Measurements from ENCODE around the gene WDR86. TPM values are rescaled to one million over a fixed set of nuclear protein-coding genes. Genes with fewer than 3 reads are reported as not detected.
A peak's percentile ranks its signal among the peaks of the same experiment; 100 is the strongest.

The WDR86 gene
- total and polyA plus RNA-seq, 2 of the 4 experiments (the other 2 are of a cell fraction), result not detected

DNA sequence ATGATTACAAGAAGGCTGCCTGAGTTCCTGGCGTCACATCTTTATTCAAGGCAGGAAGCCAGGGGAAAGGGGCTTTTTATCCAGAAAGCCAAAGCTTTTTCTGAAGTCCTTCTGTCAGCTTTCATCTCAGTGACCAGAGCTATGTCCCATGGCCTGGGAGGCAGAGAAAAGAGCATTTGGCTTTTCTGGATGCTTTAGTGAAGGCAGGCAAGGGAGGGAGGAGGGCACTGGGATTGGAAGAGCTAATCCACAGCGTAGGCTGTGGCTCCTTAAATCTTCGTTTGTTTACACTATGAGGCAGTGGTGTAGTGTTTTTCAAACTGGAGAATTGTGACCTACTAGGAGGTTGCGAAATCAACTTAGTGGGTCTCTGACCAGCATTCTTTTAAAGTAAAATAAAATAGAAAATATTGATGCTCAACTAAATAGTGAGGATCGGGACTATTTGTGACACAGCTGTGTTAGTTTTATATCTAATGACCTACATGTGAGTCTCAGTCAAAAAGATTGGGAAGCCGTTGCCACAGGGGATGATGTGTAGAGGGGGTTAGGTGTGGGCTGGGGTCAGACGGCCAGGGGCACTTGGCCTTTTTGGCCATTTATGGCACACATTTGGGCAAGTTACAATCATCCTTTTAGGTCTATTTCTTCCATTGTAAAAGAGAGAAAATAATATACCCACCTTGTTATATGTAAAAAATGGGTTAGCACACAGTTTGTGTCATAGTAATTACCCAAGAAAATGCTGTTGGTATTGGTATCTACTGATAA, 16.0 kb upstream of the WDR86 start:
- TF ChIP-seq, protein P1, sequence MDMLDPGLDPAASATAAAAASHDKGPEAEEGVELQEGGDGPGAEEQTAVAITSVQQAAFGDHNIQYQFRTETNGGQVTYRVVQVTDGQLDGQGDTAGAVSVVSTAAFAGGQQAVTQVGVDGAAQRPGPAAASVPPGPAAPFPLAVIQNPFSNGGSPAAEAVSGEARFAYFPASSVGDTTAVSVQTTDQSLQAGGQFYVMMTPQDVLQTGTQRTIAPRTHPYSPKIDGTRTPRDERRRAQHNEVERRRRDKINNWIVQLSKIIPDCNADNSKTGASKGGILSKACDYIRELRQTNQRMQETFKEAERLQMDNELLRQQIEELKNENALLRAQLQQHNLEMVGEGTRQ (IDR thresholded peaks at IDR 0.05; ENCODE audit: low read depth, low read length), result no peak
- TF ChIP-seq, protein P2, sequence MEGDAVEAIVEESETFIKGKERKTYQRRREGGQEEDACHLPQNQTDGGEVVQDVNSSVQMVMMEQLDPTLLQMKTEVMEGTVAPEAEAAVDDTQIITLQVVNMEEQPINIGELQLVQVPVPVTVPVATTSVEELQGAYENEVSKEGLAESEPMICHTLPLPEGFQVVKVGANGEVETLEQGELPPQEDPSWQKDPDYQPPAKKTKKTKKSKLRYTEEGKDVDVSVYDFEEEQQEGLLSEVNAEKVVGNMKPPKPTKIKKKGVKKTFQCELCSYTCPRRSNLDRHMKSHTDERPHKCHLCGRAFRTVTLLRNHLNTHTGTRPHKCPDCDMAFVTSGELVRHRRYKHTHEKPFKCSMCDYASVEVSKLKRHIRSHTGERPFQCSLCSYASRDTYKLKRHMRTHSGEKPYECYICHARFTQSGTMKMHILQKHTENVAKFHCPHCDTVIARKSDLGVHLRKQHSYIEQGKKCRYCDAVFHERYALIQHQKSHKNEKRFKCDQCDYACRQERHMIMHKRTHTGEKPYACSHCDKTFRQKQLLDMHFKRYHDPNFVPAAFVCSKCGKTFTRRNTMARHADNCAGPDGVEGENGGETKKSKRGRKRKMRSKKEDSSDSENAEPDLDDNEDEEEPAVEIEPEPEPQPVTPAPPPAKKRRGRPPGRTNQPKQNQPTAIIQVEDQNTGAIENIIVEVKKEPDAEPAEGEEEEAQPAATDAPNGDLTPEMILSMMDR (conservative IDR thresholded peaks at IDR 0.05; ENCODE audit: low read depth, low read length), result no peak
- TF ChIP-seq CEBPB (IDR thresholded peaks at IDR 0.05; ENCODE audit: low read depth, low read length), result peak; percentile 99
- TF ChIP-seq POLR2A (IDR thresholded peaks at IDR 0.05; ENCODE audit: low read depth, low read length), result no peak
- no peak for TF ChIP-seq RCOR1 (IDR thresholded peaks at IDR 0.05; ENCODE audit: insufficient replicate concordance, low read length)
- TF ChIP-seq RAD21 (IDR thresholded peaks at IDR 0.05; ENCODE audit: low read length), result no peak
- TF ChIP-seq CHD1 (IDR thresholded peaks at IDR 0.05; ENCODE audit: low read depth, low read length), result no peak
- TF ChIP-seq MAZ (IDR thresholded peaks at IDR 0.05; ENCODE audit: borderline replicate concordance, low read depth, low read length), result peak; percentile 29; the same call in 1 of the 2 replicates
- no peak for TF ChIP-seq RFX5 (IDR thresholded peaks at IDR 0.05; ENCODE audit: low read depth, low read length)
- TF ChIP-seq, protein P3, sequence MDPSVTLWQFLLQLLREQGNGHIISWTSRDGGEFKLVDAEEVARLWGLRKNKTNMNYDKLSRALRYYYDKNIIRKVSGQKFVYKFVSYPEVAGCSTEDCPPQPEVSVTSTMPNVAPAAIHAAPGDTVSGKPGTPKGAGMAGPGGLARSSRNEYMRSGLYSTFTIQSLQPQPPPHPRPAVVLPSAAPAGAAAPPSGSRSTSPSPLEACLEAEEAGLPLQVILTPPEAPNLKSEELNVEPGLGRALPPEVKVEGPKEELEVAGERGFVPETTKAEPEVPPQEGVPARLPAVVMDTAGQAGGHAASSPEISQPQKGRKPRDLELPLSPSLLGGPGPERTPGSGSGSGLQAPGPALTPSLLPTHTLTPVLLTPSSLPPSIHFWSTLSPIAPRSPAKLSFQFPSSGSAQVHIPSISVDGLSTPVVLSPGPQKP (IDR thresholded peaks at IDR 0.05; ENCODE audit: borderline replicate concordance, low read depth, low read length), result no peak
- no peak for TF ChIP-seq MAFK (IDR thresholded peaks at IDR 0.05; ENCODE audit: low read depth, low read length)
- DNase-seq (peak; percentile 91), ATAC-seq (ENCODE audit: low read depth) (peak; percentile 81)
- Histone ChIP-seq H3K36me3 (ENCODE audit: control insufficient read depth, insufficient read depth, low read length) (no peaks in the 10 kb centered on the region), H2BK120ac (ENCODE audit: low read depth, low read length) (peak overlapping the region; percentile 83), H4K8ac (ENCODE audit: low read depth in 2 of 2, low read length in 2 of 2) (peak overlapping the region in 1 of 2 experiments; percentile 75; a peak in 2 of 4 replicates), H3K4me1 (ENCODE audit: control insufficient read depth, insufficient read depth, low read length) (peaks cover 39% of the 10 kb centered on the region), H4K20me1 (ENCODE audit: insufficient read depth, low read length) (peaks cover 5% of the 10 kb centered on the region; the same call in 1 of the 2 replicates), H2AK9ac (replicated peaks; ENCODE audit: low read depth, low read length, poor library complexity) (peak overlapping the region; percentile 44), H3K27ac (ENCODE audit: insufficient read depth, low read length) (peak overlapping the region; percentile 87), H2BK5ac (ENCODE audit: low read depth, low read length, poor library complexity, severe bottlenecking) (peak overlapping the region; percentile 81), H2BK15ac (ENCODE audit: low read depth, low read length) (peak overlapping the region; percentile 44; the same call in 1 of the 3 replicates), H3K27me3 (ENCODE audit: control insufficient read depth, insufficient read depth, low read length) (peaks cover 2% of the 10 kb centered on the region; the same call in 1 of the 2 replicates), H2AK5ac (ENCODE audit: low read depth, low read length) (peak overlapping the region; percentile 44; the same call in 1 of the 2 replicates), H3K9me3 (ENCODE audit: control insufficient read depth, insufficient read depth, low read length) (peaks cover 9% of the 10 kb centered on the region), H3K9me1 (ENCODE audit: insufficient read depth, low read length) (peaks cover 13% of the 10 kb centered on the region), H3K4me2 (ENCODE audit: low read depth, low read length) (peak overlapping the region; percentile 65), H4K5ac (ENCODE audit: low read depth, low read length) (peak overlapping the region; percentile 39; the same call in 1 of the 2 replicates), H2AFZ (replicated peaks; ENCODE audit: low read length, poor library complexity) (peak overlapping the region; percentile 47), H3K4me3 (ENCODE audit: insufficient read depth, low read depth, low read length) (no peak overlapping the region), H3K14ac (replicated peaks; ENCODE audit: low read depth, low read length) (peak overlapping the region; percentile 24), H3K23ac (ENCODE audit: low read depth, low read length) (no peak overlapping the region), H4K91ac (ENCODE audit: insufficient read depth, low read depth, low read length) (peak overlapping the region; percentile 77), H3K9ac (ENCODE audit: low read depth, low read length) (peak overlapping the region; percentile 11; the same call in 1 of the 2 replicates), H3K56ac (ENCODE audit: extremely low read depth, insufficient read depth, low read length) (peak overlapping the region; percentile 32; the same call in 1 of the 2 replicates), H3K18ac (ENCODE audit: low read depth, low read length) (peak overlapping the region; percentile 33), H3K4ac (ENCODE audit: low read depth, low read length) (peak overlapping the region; percentile 79), H2BK20ac (ENCODE audit: low read depth, low read length) (peak overlapping the region; percentile 86), H3K79me1 (ENCODE audit: low read depth in 1 of 2, low read length in 2 of 2) (no peaks in the 10 kb centered on the region; a peak in 1 of 4 replicates)
- intact Hi-C loops (cut with micrococcal nuclease), result loop anchor here (5.0 kb wide), 1 partner anchor 59 kb away; no protein-coding TSS in a partner anchor
- CTCF ChIA-PET, result no interaction called here
- POLR2A ChIA-PET (ENCODE audit: unreplicated experiment), result interaction anchor here (0.5 to 0.6 kb wide), 2 partner anchors 25 to 129 kb away, joined by 3 to 9 read pairs; no protein-coding TSS in a partner anchor
- 10% methylated on average over 2 of the region's 7 CpGs; no CpG with 5 or more reads in 1 of the 2 experiments for WGBS, 2 experiments (ENCODE audit: extremely low coverage in 2 of 2, insufficient read length in 1 of 2)
- in situ Hi-C loops (cut with MboI; ENCODE audit: low sequenced_read_pairs), result no loop called here
- no TSS peak for BruUV-seq (replicated peaks)
- dilution Hi-C loops (cut with HindIII; ENCODE audit: low sequenced_read_pairs, unreplicated experiment), result no loop called here
